Stimulated activated CD4-positive, alpha-beta T cell treated with anti-CD3 and anti-CD28 coated beads, Interleukin-15, amount 100 ng/mL, for 1 hour (primary cell): ENCODE measurements around the gene SLC22A4.

Experiments used
- DNase-seq, 2 donors: peaks; one replicate each; pipeline ENCODE4 v3.0.0-alpha.2; 2020; ENCODE audit warnings: low read depth in 1 of 2, low spot score in 1 of 2

Gene SLC22A4

DNA sequence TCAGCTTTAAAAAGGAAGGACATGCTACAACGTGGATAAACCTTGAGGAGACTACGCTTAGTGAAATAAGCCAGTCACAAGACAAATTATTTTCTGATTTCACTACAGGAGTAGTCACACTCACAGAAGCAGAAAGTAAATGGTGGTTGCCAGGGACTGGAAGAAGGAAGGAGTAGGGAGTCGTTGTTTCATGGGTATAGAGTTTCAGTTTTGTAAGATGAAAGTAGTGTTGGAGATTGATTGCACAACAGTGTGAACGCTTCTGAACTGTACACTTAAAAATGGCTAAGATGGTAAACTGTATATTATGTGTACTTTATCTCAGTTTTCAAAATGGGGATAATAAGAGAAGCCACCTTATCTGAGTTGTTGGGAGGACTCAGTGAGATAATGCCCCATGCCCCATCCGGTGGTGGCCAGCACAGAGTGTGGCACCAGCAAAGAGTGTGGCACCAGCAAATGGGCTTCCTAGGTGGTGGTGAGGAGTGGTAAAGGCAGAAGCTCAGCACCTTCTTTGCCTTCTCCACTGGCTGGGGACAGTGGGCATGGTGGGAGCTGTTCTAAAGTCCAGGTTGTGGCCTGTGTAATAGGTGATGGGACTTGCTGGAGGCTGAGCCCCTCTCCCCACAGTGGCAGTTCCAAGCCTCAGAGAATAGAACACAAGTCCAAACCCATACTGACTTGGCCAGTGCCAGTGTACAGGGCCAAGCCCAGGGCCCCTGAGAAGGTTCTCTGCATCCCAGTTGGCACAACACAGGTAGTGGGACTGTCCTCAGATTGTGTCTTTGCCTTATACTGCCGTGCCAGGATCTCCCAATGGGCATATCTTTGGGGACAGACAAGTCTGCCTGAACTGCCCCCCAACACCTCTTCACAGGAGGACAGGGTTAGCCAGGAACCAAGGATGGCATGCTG, 4.4 kb downstream of the SLC22A4 start:
- DNase-seq: no peak

DNA sequence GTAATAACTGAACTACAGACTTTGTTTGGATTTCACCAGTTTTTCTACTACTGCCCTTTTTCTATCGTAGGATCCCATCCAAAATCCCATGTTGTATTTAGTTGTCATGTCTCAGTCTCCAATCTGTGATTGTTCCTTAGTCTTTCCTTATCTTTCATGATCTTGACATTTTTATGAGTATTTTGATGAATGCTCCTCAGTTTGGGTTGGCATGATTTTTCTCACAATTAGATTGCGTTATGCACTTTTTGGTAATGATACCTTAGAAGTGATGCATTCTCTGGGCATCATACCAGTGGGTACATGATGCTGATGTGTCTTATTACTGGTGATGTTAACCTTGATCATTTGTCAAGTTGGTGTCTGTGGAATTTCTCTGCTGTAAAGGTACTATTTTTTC, 5.7 kb downstream of the SLC22A4 start:
- no peak for DNase-seq

DNA sequence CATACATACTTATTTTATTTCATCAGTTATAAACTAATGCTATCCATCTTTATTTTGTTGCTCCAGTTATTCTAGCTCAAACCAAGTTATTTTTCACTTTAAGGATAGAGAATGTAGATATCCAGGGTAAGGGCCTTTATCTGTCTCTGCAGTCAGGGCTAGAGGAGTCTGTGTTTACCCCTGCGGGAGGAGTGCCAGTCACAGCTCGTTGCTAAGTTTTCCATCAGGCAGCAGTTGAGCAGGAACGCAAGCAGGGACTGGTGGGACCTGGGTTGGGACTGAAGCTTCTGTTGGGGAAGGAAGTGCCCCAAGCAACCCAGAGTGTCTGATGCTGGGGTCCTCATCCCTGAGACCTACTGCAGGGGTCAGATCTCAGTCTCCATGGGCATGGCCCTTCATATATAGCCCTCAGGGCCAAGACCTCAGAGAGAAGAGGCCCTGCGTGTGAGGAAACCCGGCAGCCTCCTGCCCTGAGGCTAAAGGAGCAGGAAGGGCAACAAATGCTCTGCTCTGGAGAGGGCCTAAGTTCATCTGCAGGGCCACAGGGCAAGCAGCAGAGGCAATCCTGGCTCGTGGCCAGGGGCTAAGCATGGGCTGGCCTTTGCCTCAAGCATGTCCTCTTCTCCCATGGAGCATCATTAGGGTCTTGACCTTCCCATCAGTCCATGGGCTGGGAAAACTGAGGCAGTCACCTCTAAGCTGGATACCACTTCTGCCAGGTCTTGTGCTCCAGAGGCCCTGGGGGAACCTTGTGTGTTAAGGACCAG, 6.6 kb downstream of the SLC22A4 start:
- no peak for DNase-seq

DNA sequence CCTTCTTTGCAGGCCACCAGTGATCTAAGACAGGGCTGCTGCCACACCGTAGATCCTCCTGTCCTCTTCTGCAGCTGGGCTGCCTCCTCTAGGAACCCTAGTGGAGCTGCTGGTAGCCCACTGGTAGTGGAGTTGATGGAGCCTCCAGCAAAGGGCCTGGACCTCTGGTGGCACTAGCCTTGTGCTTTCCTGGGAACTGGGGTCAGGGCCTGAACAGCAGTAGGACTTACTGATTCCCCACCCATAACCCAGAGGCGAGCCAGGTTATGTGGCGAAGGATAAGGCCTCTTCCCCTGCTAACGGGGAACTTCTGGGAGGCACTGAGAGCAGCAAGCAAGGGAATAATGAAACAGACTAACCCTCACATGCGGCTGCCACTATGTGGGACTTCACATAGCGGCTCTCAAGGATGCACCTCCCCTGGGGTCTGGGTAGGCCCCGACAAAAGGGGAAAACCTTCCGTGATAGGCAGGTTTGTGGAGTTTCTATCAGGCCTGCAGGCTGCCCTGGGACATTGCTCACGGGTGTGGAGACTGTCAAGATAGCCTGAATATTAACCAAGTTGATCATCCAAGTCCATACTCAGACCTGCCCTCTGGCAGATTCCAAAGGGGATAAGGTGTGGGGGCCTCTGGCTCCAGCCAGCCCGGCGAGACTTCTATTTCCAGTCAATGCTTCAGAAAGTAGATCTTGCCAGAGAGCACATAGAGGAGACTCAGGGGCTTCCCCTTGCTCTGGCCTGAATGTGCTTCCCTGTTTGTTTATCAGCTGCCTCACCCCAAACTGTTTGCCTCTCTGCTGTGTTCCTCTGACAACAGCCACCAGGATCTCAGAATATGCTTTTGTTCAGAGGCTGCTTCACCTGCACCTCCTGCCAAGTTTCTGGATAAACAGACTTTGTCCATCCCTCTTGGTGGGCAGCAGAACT, 7.4 kb downstream of the SLC22A4 start:
- DNase-seq: no peak

DNA sequence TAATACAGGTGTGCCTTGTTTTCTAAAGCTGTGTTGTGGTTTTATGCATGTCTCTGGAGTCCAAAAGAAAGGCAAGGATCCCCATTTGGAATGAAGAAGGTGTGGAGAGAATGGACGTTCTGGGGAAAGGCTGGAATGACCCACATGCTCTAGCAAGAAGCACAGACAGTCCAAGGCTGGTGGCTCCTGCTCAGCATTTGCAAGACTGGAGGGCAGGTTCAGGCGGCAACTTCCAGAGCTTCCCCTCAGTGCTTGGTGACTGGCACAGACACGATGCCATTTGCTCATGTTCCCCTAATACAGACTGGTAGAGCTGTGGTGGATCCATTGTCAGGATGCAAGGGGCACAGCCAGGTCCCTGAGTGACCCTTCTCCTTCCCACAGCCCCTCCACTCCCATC, 8.2 kb downstream of the SLC22A4 start:
- no peak for DNase-seq

DNA sequence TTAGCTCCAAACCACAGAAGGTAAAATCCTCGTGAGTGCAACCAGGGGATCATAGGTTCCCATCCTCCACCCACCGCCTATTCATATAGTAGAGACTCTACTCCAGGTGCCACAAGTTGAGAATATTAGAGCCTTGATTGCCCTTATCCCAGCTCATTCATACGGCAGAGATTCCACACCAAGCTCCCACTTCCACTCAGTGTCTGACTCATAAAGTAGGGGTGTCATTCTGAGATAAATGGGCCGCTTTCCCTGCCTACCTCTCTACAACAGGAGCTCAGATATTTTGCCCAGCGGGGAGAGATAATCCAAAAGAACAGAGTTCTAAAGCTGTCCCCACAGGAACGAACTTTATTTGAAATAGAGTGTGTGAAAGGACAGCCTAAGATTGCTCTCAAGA, 9.4 kb downstream of the SLC22A4 start:
- no peak for DNase-seq

DNA sequence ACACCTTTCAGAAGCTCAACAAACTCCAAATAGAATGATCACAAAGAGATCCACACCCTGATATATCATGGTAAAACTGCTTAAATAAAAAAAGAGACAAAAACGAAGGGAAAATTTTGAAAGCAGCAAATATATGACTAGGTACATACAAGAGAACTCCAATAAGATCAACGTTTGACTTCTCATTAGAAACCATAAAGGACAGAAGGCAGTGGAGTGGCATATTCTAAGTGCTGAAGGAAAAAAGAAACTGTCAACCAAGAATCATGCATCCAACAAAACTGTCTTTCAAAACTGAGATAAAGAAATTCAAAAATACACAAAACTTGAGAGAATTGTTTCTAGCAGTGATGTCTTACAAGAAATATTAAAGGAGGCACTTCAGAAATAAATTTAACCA, 11.2 kb downstream of the SLC22A4 start:
- DNase-seq: no peak

DNA sequence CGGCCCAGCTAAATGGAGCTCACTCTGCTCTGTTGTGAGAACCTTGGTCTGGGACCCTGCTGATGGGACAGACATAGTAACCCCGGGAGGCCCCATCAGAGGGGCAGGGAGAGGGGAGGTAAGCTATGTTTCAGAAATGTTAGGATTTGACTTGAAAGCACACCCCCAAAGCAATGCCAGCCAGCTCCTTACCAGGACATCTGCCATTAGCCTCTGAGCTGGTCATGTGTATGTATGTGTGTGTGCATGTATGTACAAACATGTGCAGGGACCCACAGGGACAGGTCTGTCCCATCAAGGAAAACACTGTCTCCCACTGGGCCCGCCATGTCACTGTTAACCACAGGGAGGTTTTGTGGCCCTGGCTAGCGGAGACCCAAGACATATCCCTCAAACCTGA, 14.5 kb downstream of the SLC22A4 start:
- DNase-seq: no peak

DNA sequence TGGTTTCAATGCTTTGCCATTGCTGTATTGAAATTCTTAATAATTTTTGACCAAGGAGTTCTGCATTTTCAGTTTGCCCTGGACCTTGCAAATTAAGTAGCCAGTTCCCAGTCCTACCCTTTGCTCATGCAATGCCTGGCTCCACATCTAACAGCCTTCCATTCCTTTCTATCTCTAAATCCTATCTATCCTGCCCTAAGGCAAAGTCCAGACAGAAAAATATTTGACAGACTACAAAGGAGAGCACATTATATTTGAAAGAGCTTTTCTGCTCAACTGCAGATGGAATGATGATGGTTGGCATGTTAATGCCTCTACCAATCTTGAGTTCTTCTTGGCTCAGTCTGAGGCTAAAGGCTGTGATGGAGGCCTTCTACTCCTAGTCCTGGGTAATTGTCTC, 15.5 kb downstream of the SLC22A4 start:
- no peak for DNase-seq

DNA sequence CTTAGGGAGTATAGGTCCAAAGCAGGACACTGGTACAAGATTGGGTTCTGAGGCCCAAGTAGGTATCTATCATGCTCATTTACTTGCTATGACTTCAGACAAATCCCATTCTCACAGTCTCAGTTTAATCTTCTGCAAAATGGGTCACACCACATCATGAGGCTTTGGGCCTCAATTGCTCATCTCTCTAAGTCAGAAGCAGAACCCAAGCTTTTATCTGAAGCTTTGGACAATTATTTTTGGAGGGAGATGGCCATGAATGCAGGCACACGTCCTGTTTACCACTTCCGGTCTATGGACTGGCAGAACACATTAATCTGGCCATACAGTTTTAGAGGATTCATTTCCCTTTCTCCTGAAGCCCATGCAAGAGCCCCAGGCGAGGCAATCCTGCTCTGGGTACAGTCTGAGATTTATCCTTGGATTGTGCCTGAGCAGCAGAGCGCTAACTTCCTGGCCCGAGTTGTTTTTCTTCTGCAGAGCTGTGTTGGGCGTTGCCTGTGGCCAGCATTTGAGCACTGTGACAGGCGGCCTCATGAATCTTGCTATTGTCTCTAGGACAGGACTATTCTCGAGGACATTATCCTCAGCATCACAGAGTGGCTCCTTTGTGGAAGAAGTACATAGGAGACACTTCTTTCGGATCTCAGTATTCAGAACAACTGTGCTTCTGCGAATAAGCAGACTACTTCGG, 16.1 kb downstream of the SLC22A4 start:
- DNase-seq: no peak

DNA sequence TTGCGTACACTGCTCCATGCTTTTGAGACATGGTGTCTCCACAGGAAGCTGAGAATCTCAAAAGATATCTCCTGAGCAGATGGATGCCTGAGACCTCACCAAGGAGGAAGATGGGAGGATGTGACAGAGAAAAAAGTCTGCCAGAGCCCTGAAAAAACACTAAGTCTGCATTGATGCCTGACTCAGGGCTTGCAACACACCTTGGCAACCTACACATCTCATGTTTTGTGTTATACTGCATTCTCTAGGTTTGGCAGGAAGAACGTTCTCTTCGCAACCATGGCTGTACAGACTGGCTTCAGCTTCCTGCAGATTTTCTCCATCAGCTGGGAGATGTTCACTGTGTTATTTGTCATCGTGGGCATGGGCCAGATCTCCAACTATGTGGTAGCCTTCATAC, 19.2 kb downstream of the SLC22A4 start:
- no peak for DNase-seq

DNA sequence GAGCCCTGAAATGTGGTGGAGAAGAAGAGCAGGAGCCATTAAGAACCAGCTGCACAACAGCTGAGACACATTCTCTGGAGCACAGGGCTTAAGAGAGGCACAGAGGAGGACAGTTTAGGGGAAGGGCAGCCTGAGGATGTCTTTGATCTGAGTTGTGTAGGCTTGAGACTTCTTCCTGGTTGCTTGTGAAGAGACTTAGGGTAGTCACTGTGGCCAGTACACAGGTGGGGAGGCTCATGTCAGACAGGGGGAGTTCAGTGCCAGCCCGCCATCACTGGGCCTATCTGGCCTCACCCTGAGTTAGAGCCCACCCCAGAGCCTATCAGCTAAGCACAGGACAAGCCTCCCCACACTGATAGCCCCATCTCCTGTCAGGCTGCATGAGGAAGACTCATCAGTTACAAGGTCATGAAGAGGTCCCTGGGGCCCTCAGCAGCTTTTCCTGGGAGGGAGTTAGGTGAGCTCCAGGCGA, 19.8 kb downstream of the SLC22A4 start:
- no peak for DNase-seq

DNA sequence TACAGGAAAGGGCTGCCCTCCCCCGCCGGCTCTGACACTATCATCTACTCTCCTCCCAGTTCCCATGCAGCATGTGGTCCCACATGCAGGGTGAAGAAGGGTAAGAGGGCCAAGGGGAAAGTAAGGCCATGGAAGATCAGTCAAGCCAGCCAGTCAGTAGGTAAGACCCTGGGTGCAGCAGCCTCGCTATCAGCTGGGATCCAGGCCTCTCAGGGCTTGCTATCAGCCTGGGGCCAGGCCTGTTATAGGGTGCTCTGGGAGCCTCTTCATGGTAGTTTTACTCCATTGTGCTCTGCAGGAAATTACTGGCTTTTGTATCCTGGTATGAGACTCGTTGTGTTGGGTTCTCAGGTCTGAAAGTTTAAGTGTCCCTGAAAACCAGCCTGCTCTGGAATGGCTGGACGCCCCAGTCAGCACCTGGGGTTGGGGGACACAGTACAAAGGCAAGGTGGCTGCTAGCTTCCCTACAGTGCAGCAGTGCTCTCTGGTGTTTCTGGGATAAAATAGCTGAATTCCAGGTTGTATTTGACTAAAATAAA, 21.4 kb downstream of the SLC22A4 start:
- no peak for DNase-seq

DNA sequence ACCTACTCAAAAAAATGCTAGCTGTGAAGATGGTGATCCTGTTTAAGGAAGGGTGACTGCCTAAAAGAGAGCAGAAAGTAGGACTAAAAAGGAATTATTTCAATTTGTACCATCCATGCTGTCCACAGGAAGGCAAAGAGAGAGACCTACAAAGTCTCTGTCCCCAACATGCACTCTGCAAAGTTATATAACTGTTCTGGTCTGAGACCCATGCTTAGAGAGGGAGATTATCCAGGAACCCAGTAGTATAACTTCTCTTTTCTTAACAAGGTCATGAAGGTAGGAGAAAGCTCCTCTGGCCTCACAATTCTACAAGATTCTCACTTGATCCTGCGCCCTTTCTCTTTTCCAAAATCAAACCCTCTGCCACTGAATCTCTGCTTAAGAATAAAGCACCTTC, 25.8 kb downstream of the SLC22A4 start:
- DNase-seq: no peak

DNA sequence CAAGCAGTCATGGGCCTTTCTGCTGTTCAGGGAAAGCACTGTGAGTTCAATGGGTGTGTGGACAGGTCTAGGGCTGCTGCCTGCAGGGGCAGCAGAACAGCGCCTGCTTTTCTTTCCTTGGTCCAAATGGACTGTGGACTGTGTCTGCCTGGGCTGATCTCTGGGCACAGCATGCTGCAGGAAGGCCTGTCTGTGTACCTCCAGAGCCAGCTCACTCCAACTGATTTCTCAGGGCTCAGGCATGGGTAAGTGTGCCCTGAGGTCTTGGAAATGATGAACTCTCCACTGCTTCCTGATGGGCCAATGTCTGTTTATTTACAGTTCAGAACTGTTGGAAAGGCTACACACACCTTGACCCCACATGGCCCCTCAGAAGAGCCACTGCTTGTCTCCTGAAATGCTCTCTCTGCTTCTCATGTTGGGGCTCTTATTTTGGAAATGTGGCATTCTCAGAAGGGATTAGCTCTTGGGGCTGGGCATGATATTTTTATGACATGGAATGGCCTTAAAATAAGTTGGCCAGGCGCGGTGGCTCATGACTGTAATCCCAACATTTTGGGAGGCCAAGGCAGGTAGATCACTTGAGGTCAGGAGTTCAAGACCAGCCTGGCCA, 27.0 kb downstream of the SLC22A4 start:
- no peak for DNase-seq

DNA sequence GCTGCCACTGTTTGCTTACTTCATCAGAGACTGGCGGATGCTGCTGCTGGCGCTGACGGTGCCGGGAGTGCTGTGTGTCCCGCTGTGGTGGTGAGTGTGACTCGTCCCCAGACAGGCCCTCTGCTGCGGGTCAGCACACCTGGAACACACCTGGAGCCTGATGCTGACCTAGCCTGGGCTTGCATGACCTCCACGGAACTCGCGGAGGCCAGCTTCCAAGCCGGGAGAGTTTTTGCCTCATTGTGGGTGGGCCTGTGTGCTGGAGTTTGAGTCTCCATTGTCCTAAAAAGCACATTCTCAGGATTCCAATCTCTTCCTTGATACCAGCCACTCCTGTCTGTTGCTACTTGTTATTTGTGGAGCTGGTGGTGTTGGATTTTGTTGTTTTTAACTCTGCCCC, 28.1 kb downstream of the SLC22A4 start:
- DNase-seq: no peak

DNA sequence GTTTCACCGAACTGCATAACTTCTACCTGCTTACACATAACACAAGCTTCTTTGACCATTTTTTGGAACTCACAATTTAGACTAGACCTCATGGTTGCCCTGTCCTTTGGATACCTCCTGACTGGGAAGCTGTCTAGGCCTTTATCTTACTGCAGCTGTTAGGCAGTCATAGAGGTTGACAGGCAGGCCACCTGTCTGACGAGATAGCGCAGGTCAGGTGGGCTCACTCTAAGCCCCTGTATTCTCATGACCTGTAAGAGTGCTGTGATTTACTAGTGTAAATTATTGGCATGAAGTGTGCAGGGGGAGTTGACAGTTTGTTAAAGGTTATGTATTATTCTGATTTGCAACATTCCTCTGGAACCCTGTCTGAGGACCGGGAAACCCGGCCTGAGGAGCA, 29.0 kb downstream of the SLC22A4 start:
- no peak for DNase-seq

DNA sequence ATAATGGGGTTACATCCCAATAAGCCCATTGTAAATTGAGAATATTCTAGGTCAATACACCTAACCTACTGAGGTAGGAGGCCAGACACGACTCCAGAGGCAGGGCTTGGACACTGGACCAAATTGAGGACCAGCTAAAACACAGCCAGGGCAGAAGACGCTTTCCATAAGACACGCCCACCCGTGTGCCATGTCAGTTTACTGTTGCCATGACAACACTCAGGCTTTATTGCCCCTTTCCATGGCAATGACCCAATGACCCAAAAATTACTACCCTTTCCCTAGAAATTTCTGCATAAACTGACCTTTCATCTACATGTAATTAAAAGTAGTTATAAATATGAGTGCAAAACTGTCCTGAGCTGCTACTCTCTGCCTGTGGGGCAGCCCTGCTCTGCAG, 31.5 kb downstream of the SLC22A4 start:
- no peak for DNase-seq

DNA sequence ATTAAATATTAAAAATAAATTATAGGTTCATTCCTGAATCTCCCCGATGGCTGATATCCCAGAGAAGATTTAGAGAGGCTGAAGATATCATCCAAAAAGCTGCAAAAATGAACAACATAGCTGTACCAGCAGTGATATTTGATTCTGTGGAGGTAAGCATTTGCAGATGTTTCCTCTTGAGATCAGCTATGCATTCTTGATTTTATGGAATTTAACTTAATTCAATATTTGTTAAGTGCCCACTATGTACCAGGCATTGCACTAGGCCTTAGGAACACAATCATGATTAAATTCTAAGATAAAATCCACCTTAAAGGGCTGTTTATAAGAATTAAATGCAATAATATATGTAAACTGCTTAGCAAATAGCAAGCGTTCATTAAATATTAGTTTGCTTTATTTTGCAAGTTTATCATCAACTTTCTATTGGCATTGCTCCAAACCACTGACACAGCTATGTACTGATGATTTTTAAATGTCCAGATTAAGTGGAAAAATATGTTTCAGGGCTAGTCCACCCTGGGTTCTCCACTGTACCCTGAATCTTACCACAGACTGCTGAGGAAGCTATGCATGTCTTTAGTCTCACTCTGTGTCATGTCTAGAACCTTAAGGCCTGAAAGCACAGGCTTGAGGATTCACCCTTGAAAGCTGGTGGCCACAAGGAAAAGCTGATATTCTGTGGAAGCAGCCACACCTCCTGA, 33.2 kb downstream of the SLC22A4 start:
- DNase-seq: no peak
